GM18861 (cell line): ENCODE measurements around the gene DUSP28.
"Not testable (repeated sequence)": the region's sequence is repeated elsewhere in the genome, so short reads cannot be mapped to it uniquely, and the experiment has no call there.

Experiments
- ATAC-seq: cut with Tn5 transposase; IDR thresholded peaks from one replicate; pipeline ENCODE4 v1.9.1; 2021; ENCODE audit not compliant: unreplicated experiment

DUSP28 gene, protein sequence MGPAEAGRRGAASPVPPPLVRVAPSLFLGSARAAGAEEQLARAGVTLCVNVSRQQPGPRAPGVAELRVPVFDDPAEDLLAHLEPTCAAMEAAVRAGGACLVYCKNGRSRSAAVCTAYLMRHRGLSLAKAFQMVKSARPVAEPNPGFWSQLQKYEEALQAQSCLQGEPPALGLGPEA

DNA sequence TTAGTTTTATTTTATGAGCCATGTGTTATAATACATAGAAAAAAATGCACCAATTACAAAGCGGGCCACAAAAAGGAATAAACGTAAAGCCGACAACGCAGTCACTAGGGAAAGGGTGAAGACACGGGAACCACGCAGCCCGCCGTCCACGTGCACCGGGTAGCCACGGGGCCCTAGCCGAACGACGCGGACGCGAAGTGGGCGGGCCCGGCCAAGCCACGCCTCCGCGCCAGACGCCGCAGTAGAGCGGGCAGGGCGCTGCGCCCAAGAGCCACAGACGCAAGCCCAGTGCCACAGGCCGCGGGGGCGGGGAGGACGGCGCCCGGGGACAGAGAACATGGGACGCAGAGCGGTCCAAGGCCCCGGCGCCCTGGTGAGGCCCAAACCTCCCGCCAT, at the start of gene DUSP28:
Gene DUSP28, plus strand, starts transcription at position 274 of the 396 bp plus-strand sequence. CDS start 328 bp downstream, outside the sequence.
- ATAC-seq: peak; percentile 39

DNA sequence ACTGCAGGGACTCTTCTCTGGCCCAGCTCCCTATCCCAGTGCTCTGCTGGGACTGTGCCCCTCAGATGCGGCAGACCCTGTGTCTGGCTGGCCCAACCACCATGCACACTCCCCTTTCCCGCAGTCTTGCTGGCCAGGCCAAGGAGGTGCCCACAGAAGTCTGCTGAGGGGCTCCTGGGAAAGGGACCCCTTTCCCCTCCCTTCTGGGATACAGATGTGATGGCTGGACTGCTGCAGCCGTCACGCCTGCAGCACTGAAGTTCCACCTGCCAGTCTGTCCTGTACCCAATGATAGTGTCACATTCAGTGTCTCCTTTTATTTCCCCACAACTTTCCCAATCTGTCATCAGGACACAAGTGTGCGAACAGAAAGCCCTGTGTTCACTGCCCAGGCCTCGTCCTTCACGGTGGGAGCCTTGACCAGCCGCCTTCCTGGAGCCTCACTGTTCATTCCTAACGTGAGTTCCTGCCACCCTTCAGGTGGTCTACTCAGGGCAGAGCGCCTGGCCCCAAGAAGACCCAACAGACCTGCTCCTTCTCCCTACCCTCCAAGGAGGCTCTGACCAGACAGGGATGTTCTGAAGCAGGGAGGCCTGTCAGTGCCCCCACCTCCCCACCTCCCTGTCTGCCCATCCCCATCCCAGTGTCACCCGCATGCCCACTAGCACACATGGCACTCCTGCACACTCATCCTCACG, 49.5 kb upstream of the DUSP28 start:
- no peak for ATAC-seq

DNA sequence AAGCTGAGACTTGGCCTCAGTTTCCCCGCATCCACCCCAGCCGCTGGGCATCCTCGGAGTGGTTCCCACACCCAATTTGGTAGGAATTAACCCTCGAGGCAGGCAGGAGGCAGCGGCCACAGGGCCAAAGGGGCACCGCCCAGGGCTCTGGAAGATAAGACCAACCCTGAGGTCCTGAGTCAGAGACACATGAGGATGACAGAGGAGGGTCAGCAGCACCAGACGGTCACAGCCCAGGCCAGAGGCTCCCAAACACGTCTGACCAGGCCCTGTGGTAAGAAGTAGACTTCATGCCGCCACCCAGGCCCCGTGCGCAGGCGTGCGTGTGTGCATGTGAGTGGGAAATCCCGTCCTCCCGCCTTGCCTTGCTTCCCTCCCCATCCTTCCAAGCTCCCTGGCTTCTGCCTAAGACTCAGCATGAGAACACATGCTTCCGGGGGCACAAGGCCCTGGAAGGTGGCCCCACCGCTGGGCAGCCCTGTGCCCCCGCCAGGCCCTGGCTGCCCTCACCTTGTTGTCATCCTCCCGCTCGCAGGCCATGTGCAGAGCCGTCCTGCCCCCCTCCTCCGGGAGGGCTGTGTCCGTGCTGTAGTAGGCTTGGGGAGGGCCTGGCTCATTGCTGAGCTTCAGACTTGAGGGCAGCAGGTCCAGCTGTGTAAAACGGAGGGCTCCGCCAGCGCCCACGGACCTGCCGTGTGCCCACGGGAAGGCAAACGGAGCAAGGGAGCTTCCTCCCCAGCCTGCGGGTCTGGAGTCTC, 48.6 kb upstream of the DUSP28 start:
- ATAC-seq: no peak

DNA sequence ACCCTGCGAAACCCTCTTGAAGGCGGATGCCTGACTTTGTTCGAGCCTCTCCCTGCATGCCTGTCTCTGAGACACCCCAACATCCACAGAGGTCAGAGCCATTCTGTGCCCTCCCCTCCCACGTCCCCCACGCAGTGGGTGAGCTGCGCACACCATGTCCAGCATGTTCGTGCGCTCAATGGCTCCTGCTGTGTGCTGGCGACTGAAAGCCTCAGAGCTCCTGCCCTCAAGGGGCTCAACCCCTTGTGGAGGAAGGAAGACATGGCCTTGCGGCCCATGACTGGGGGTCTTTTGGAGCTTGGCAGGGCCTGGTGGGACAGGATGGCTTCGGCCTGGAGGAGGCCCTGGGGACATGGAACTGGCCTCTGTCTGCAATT, 48.1 kb upstream of the DUSP28 start:
- ATAC-seq: no peak

DNA sequence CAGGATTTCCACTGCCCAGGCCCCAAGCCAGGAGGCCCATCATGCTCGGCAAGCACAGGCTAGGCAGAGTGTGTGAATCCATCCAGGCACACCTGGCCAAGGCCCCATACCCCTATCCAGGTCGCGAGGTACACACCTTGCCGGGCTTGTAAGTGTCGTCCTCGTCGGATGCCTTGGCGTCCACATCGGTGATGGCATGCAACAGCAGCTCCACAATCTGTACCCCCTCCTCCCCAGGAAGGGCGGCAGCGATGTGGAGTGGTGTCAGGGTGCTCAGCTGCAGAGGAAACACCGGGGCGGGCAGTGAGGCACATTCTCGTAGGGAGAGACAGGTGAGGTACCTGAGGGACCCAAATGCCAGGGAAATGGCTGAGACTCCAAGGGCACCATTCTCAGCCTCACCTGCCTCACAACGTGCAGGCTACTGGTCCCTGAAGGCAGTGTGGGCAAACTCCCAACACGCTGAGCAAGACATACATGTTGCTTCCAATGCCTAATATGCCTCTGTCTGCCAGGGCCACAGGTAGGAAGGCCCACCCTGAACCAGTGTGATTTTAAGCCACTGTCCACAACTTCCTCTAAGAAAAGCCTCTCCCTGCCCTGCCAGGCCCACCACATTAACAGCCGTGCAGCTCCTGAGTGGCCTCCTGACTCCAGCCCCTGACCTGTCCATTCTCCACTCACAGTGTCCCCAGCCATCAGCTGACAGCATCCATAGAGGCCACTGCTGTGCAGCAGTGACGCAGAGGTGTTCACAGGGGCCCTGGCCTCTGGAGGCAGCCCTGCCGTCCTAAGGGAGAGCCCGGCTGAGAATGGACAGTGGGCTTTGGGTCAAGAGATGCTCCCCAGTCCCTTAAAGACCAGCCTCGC, 47.3 kb upstream of the DUSP28 start:
- ATAC-seq: no peak

DNA sequence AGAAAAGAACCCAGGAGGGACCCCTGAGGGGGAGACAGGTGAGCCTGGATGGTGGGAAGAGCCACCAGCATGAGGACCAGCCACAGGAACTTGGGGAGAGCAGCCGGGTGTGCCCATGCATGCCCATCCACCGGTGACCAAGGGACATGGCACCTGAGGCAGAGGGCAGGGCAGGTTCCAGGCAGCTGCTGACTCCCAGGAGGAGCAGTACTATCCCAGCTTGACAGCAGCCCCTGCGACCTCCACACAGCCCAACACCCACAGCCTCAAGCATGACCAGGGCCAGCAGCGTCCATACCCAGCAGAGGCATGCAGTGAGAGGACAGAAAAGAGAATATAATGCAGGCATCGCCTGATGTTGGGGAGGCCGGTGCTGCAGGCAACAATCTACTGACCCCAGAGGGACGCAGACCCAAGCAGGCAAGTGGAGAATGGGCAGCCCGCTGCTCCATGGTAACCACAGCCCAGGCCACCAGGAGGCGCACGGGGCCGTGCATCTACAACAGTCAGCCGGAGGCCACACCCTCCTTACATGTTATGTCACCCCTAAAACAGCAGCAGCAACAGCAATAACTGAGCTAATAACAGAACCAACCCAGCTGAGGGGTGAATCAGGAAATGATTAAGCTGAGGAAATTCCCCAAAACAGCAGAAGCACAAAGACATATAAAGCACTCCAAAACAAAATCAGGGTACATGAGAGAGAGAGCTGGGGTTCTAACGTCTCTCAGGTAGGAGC, 46.4 kb upstream of the DUSP28 start:
- ATAC-seq: peak; percentile 91

DNA sequence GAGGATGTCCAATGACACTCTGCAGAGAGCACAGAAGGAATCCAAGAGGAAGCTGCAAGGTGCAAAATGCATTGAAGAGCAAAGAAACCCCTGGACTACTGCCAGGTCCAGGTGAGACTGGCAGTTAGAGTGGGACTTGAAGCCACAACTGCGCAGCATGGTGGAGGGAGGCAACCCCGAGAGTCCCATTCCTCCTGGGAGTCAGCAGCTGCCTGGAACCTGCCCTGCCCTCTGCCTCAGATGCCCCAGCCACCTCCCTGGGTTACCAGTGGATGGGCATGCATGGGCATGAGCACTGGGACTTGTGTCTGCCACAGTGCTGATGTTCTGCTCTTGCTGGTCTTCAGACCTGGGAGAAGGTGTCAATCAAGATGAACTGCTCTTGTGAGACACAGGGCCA, 45.5 kb upstream of the DUSP28 start:
- no peak for ATAC-seq

DNA sequence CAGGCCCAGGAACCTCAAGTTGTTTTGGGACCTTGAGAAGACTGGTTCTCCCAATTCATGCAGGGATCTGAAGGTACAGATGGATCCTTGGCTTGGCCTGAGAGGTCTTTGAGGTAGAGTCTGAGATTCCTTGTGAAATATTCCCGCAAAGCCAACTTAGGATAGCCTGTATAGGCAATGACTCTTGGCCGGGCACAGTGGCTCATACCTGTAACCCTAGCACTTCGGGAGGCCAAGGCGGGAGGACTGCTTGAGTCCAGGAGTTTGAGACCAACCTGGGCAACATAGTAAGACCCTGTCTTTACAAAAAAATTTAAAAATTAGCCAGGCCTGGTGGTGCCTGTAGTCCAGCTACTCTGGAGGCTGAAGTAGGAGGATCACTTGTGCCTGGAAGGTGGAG, 42.8 kb upstream of the DUSP28 start:
- no peak for ATAC-seq

DNA sequence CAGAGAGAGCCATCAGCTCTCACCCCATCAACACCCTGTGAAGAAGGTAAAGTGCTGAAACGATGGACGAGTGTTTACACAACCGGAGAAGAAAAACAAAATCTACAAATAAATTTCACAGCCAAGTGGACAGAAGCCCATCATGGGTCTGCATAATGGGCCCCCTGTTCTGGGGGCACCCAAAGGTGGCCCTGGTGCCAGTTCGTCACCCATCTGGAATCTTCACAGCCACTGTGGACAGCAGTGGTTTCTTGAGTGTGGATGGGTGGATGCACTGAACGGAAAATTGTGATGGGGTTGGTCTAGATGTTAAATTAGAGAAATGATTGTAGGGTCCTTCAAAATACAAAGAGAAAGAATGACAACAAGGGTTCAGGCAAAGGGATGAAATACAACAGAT, 41.2 kb upstream of the DUSP28 start:
- no peak for ATAC-seq

DNA sequence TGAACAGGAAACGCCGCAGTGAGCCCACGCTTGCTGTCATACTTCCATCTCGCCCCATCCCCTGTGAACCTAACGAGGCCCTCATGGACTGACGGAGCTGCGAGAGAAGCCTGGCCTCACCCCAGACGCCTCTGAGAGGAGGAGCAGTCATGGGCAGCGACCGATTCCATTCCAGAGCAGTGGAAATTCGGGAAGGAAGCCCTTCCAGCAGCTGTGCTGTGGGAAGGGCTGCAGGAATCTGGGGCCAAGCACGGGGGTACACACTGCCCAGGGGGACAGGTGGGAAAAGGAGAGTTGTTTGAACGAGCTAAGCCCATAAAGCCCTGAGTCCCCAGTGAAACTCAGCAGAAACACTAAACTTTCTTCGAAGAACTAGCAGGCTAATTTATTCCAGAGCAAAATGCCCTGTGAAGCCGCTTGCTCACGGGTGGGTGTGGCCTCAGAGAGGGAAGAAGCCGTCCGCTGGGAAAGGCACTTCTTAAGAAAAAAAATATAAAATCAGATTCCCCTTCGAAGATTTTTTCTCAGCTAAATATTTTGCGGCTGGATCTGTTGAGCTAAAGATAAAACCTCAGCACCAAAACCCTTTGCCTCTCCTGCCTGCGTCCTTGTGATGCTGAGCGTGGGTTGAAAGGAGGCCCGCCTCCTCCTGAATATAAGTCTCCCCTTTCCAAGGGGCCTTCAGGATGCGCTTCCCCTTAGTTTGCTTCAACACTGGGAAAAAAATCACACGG, 40.6 kb upstream of the DUSP28 start:
- ATAC-seq: no peak

DNA sequence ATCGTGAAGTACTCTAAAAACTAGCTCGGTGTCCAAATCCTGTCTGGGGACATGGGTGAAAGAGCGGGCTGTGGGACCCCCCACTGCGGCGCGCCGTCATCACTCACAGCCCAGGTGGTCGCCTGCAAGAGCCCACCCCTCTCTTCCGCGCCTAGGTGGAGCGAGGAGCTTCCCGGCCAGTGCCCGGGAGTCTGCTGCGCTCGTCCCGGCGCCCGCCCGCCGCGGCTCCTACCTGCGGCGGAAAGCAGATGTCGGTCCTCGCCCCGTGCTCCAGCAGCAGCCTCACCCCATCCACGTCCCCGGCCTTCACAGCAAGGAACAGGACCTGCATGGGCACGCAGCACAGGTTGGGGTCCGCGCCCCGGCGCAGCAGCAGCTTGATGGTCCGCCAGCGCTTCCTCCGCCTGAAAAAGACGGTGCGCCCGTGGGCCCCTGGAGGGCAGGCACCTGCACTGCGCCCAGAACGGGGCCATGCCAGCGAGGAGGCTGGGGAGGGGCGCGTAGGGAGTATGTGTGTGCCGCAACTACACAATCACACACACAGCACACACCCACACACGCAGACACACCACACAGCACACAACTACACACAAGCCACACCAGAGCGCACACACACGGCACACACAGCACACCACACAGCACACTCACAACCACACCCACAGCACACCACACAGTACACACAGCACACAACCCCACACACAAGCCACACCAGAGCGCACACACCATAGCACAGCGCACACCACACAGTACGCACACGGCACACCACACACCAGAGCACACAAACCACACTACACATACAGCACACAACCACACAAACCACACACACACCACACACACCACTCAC, 39.8 kb upstream of the DUSP28 start:
- ATAC-seq: no peak

DNA sequence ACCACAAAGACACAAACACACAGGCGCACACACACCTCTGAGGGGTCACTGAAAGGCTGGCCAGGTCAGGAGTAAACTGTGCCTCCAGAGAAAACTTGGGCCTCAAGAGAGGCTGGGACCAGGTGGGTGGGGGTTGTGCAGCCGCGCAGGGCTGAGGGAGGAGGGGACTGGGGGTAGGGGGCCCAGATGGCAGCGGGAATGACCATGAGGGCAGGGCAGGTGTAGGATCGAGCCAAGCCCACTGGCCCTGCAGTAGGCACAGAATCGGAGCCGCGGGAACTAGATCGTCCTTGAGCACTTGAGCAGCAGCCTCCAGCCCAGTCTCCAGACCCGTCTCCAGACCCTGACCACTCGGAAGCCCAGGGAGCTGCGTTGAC, 39.2 kb upstream of the DUSP28 start:
- no peak for ATAC-seq

DNA sequence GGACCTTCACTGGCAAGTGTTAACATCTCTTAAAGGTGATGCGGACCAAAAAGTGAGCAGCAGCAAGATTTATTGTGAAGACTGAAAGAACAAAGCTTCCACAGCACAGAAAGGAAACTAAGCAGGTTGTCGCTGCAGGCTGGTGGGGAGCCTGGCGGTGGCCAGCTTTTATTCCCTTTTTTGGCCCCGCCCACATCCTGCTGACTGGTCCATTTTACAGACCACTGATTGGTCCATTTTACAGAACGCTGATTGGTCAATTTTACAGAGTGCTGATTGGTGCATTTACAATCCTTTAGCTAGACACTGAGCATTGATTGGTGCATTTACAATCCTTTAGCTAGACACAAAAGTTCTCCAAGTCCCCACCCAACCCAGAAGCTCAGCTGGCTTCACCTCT, 38.3 kb upstream of the DUSP28 start:
- not testable (repeated sequence) for ATAC-seq

DNA sequence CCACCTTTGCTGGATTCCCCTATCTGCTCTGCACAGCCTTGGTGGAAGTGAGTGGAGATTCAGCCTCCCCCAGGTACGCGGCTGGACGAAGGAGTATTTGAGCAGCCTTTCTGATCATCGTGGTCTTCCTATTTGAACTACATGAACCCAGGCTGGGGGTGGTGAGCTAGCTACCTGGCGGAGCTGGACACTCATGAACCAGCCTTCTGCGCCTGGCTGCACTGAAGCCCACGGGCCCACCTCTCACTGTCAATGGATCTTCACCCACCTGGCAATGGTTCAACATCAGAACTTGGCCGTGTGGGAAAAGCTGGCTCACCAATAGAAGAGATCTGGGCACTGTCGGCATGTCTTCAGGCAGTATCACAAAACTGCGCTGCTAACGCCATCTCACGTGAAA, 37.8 kb upstream of the DUSP28 start:
- ATAC-seq: no peak

DNA sequence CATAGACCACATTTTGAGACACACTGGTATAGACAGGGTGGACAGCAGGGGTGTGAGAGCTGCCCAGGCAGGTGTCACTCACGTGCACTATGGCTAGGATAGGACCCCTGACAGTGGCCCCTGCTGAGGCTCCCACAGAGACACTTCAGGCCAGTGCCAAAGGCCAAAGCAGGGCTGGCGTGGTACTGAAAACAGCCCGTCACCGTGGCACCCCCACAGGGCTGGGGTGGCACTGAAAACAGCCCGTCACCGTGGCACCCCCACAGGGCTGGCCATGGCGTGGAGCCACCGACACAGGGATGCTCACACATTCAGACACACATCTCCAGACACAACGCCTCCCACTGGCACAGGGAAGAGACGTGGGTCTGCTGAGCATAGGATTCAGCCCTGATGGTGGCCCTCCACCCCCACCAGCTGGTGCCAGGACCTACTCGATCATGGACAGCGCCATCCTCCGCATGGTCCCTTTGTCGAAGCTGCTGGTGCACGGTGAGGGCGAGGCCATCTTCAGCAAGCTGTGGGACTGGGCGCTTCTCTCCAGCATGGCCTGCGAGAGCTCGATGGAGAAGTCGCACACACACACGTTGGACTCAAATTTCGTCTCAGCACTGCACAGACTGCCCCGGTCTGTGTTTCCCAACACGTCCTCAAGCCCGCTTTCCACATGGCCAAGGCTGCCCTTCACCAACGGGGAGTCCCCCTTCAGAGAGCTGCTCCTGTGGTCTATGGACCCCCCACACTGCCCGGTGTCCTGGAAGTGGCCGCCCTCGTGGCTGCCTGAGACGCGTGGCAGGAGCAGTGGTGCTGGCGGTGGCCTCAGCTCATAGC, 36.5 kb upstream of the DUSP28 start:
- no peak for ATAC-seq

DNA sequence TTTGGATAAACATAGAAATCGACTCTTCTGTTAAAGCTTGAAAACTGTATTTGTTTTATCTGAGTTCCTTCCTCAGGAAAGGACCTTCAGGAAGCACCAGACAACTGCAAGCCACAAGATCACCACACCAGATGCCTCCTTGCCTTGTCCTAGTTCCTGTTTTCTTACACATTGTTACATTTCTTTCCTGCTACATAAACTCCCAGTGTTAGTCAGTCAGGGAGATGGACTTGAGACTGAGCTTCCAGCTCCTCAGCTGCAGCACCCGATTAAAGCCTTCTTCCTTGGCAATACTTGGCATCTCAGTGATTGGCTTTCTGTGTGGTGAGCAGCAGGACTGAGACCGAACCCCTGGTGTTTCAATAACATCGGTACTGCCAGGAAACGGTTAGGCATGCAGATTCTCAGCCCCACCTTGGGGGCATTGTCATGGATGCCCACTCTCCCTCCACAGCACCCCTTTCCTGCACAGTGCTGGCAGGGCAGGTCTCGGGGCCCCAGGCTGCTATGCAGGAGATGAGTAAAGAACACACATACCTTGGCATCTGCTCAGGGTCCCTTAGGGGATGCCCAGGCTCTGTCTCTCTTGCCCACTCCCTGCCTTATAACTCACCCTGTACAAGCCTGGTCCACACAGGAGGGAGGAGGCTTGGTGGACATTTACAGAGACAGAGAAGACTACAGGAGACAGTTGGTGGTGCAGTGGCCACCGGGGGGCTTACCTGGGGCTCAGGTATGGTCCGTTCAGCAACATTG, 35.0 kb upstream of the DUSP28 start:
- no peak for ATAC-seq

DNA sequence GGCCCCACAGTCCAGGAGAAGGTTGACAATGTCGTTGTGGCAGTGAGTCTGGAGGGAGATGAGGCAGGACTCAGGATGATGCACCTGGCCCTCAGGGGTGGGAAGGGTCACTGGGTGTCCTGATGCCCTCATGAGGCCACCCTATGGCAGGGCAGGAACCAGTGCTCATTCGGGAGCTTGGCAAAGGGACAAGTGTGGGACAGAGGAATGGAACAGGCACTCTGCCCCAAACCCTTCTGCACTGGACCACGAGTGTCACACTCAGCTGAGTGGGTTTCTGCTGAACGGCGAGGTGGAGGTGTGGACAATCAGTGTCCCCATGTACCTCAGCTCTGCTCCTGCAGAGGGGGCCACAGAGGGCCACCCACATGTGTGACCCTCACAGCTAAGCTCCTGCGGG, 34.4 kb upstream of the DUSP28 start:
- no peak for ATAC-seq

DNA sequence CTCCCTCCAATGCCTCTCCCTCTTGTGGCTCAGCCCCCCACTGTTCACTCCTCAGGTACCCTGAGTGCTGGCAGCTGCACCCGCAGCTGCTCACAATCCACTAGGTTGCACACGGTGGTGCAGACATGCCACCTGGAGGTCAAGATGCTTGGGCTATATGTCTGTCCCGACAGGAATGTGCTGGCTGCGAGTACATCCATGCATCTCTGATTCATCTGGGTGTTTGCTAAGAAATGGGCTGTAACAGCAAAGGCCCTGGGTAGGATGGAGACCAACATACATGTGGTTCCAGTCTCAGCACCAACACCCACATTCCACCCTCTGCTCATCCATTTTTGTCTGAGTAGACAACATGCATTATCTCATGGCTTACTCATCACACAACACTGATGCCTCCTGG, 33.6 kb upstream of the DUSP28 start:
- ATAC-seq: no peak
